Dedifferentiated amniotic fluid mesenchymal stem cell (primary cell): ENCODE data around the gene TMTC1.
A peak's percentile ranks its signal among the peaks of the same experiment; 100 is the strongest.
"Not testable (repeated sequence)": the region's sequence is repeated elsewhere in the genome, so short reads cannot be mapped to it uniquely, and the experiment has no call there.

ENCODE experiments used
- DNase-seq: peaks from one replicate; pipeline ENCODE4 v3.0.0-alpha.2; 2016; ENCODE audit errors: extremely low spot score

TMTC1 gene

GRCh38 chr12:29783773-29784666, at the start of gene TMTC1:
Gene TMTC1, minus strand, starts transcription at chr12:29783942. Its CDS starts 191 bp downstream, at chr12:29783751.
- DNase-seq, result peak; percentile 51

- DNase-seq, result no peak
These were observed 47.4 kb upstream of the TMTC1 start for GRCh38 chr12:29831173-29831572.

DNA sequence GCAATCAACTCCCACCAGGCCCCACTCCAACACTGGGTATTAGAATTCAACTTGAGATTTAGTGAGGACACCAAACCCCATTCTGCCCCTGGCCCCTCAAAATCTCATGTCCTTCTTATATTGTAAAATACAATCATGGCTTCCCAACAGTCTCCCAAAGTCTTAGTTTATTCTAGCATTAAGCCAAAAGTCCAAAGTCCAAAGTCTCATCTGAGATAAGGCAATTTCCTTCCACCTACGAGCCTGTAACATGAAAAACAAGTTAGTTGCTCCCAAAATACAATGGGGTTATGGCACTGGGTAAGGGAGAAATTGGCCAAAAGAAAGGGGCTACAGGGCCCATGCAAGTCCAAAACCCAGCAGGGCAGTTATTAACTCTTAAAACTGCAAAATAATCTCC, 46.6 kb upstream of the TMTC1 start:
- no peak for DNase-seq

DNA sequence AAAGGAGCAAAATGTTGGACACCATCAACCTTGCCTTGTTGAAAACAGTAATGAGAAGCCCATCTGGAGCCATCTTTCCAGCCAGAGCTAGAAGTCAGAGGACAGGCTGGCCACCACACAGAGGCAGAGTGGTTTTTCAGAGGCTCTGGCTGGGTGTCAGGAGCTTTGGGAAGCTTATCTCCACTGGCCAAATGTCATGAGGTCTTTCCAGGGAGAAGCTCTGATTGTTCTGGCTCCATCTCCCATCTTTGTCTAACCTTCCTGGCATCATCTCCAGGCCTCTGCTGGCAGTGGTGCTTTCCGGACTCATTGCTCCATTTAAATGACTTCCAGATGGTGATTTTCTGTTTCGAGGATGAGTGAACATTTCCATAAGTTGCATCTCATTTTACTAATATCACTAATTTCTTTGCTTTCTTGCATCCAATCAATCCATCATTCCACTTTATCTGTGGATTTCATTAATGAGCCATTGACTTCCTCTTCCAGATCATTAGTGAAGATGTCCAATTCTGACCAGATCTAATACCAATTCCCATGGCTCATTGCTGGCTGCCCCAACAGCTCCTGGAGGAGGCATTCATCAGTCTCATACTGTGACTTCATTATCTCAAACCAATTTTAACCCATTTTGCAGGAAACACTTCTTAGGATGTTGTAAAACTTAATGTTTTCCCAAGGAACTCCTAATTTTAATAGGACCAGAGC, 35.3 kb upstream of the TMTC1 start:
- no peak for DNase-seq

DNA sequence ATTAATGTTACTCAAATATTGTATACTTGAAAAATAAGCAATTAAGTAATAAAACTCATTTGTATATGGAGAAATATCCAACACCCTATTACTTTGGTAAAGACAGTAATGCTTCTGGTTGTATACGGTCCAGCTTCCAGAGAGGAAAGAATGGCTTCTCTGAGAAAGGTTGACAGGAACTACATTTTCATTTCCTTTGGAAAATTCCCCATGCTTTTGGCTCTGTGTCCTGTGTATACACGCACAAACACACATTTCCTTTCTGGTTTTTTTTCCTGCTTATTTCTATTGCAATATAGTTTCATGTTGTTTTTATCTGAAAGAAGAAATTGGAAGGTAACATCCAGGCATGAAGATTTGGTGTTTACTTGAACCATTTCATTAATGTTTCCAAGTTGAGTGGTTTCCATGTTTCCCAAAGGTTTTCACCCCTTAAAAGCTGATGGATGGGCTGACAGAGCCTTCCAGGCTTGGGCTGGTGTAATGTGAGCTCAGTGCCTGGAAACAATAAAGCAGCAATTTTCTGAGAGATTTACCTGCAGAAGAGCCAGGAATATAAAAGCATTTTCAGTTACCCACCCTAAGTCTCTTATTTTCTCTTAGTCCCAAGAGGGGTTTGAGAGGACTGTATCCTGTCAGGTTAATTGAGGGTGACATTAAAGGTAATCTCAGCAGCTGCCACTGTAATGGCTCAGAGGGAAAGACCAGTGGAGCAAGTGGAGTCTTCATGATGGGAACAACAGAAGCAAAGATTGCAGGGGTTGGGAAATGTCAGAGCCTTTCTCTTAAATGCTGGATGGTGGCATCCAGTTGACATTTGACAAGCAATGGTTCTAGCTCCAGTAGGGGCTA, 33.4 kb upstream of the TMTC1 start:
- DNase-seq, result no peak

DNA sequence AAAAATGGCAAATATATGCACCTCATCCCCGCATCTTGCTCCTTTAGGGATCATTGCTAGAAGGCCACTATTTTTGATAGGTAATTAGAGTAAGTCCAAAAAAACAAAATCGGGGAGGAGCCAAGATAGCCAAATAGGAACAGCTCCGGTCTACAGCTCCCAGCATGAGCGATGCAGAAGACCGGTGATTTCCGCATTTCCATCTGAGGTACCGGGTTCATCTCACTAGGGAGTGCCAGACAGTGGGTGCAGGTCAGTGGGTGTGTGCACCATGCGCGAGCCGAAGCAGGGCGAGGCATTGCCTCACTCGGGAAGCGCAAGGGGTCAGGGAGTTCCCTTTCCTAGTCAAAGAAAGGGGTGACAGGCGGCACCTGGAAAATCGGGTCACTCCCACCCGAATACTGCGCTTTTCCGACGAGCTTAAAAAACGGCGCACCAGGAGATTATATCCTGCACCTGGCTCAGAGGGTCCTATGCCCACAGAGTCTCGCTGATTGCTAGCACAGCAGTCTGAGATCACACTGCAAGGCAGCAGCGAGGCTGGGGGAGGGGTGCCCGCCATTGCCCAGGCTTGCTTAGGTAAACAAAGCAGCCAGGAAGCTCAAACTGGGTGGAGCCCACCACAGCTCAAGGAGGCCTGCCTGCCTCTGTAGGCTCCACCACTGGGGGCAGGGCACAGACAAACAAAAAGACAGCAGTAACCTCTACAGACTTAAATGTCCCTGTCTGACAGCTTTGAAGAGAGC, 26.0 kb upstream of the TMTC1 start:
- DNase-seq, result not testable (repeated sequence)

- no peak for DNase-seq
These were observed 23.4 kb upstream of the TMTC1 start for GRCh38 chr12:29807129-29807528.

DNA sequence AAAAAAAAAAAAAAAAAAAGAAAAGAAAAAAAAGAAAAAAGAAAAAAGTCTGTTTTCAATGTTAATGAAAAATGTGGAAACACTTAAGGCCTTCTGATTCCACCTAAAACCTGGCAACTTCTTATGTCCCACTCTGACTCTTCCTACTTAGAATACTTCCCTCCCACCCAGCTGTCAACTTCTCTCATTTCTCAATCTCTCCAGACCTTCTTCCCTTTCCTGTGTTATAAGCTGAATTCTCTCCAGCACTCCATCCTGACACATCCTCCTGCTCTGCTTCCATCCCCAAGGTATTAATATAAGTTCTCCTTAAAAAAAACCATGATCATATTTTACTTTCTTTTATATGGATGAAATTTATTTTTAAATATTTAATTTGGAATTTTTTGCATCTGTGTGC, 20.3 kb upstream of the TMTC1 start:
- no peak for DNase-seq

GRCh38 chr12:29799591-29799990, 15.8 kb upstream of the TMTC1 start:
- no peak for DNase-seq

DNA sequence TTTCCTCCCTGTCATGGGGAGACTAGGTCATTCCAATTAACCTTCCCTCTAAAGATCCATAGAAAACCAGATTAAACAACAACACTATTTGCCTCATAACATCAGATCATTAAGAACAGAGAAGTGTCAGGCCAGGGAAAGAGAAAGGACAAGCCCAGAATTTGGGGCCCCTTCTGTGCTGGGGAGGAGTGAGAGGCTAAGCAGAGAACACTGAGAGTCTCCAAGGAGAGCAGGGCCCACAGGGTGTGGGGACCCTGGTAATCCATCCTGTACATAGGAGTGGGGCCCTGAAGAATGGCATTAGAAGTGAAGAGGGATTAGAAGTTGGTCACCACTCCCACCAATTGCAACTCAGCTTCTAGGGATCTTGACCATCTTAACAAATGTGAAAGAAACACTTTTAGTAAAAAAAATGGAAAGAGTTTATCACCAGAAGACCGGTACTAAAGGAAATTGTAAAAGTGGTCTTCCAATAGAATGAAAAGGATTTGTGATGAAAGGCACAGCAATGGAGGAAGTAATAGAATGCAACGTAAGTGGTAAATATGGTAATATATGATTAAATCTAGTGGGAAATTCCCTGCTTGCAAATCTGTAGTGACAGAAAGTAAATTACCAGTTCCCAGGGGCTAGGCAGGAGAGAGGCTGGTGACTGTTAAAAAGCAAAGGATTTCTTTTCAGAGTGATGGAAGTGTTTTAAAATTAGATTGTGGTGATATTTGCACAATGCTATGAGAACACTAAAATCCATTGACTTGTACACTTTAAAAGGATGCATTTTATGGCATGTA, 14.0 kb upstream of the TMTC1 start:
- DNase-seq, result no peak

GRCh38 chr12:29796823-29797263, 13.1 kb upstream of the TMTC1 start:
- peak; percentile 96 for DNase-seq

DNA sequence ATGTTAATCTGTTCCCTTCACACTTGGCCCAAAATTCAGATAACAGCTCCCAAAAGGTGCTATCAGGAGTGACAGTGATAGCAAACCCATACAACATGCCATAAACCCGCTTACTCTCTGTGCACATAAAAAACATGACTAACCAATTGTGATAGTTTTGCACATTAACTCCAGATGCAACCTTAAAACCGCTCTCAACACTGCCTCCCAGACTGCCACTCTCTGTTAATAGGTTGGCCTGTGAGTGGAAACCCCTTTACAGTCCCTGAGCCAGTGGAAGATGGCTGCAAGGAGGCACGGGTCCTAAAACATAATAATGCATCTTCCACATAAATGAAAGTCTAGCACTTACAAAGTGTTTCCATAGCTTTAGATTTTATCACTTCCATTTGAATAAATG, 12.0 kb upstream of the TMTC1 start:
- DNase-seq, result no peak

DNA sequence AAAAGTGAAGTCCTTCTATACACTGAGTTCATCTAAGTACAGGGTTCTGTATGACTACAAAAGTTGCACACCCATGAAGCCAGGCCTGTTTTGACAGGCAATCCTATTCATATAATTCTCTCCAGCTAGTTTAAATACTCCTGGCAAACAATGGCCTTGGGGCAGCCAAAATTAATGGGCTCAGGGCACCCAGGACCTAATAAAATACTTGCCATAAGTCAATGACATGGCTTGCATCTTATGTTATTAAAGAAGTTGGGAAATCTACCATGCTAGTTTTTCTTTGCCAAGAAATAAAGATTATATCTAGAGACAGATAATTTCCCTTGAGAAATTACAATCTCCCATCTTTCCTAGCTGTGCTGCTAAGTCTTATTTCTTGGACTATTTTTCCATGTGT, 11.1 kb upstream of the TMTC1 start:
- no peak for DNase-seq

DNA sequence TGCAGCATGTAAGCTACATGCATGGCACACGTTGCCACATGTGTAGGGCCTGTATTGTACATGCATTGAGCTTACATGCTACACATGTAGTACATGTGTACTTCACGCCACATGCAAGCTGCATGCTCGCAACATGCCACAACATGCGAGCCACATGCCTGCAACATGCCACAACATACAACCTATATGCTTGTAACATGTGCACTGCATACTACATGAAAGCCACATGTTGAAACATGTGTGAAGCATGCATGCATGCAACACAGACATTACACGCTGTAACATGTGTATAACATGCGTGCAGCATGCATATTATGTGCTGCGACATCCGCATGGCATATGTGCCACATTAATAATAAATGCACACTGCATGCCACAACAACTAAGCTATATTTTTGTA, 9.1 kb upstream of the TMTC1 start:
- no peak for DNase-seq

DNA sequence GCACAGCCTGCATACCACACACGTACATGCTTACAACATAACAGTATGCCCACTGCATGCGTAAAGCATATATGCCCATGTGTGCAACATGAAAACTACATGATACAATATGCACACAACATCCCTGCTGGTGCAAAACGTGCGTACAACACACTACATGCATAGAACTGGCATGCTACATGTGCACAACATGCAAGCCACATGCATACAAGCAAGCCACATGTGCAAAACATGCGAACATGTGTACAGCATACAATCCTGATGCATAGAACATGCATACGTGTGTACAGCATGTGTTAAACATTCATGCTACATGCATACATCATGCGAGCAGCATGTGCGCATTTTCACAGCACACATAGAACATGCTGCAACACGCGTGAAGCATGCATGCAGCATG, 8.4 kb upstream of the TMTC1 start:
- DNase-seq, result no peak

DNA sequence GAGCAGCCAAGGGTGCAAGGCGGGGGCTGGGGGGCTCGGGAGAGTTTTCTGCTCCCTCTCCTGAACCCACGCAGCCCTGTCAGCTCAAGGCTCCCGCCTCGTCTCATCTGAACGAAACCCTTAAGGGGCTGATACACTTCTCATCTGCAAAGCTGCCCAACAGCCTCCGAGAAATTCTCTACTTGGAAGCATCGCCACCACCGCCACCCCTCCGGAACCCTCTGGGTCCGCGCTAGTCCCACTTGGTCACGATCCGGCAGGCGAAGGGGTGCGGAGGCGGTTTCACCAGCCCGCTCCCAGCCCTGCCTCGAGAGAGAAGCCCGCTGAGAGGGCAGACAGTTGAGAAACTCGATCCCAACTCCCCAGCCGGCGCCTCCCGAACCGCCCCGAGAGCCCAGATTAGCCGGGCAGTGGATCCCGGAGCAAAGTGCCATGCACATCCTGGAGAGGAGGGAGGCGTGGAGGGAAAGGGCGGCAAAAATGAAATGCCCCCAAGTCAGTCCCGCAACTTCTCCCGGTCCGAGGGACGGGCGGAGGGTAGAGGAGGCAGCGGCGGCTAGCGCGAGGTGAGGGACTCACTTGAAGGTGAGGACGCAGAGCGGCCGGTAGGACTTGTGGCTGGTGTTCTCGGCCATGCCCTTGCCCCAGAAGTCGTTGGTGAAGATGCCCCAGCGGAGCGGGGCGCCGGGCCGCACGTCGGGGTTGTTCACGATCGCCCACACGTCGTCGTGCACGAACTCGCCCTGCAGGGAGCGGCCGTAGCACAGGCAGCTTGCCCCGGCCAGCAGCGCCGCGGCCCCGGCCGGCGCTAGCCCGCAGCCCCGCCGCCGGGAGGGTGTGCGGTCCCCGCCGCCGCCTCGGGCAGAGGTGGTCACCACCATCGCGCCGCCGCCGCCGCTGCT, 620 bp downstream of the TMTC1 start:
- peak; percentile 67 for DNase-seq

GRCh38 chr12:29782285-29782870, 1.4 kb downstream of the TMTC1 start:
- DNase-seq, result peak; percentile 70

DNA sequence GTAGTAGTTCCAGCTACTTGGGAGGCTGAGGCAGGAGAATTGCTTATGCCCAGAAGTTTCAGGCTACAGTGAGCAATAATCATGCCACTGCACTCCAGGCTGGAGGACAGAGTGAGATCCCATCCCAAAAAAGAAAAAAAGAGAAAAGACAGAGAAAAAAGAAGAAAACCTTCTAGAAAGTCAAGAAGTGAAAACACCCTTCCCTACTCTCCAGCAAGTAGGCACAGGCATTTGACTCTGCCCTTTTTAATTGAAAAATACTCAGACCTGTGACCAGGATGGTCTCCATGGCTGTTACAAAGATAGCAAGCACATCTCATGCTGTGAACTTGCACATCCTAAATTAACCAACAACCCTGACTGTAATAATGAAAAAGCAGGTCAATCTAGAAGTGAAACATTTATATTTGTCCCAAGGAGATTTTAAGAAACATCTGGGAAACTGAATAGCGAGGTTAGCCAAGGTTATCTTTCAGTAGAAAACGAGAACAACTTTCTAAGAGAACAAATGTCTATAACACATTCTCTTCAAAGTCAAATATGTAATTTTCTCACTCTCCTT, 2.0 kb downstream of the TMTC1 start:
- no peak for DNase-seq

DNA sequence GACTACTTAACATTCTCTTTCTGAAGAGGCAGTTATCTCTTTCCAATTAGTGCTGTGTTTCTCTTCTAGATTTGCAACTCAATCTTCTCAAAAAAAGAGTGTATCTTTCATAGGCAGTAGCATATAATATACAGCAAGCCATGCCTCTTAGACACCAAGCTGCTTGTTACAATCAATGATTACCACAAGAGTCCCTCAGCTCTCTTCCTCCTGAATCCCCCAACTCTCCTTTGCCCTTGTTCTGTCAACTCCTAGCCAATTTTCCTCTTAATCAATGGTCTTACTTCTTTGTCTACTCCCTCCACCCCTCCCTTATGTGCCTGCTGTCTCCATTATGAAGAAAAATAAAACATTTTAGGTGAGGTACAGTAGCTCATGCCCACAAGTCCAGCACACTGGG, 2.6 kb downstream of the TMTC1 start:
- DNase-seq, result no peak
